Astrocyte of the hippocampus (primary cell): ENCODE measurements around the gene CACNA1C.
"Not testable (repeated sequence)": the region's sequence is repeated elsewhere in the genome, so short reads cannot be mapped to it uniquely, and the experiment has no call there.

Experiments used
- DNase-seq: peaks from one replicate; pipeline ENCODE4 v3.0.0; 2011; ENCODE audit warnings: low read depth, low spot score

CACNA1C gene

GRCh38 chr12:2112401-2112800, 59.6 kb downstream of the CACNA1C start:
- DNase-seq = no peak

GRCh38 chr12:2113119-2113912, 60.5 kb downstream of the CACNA1C start:
- no peak for DNase-seq

- no peak for DNase-seq
These were observed 61.3 kb downstream of the CACNA1C start for GRCh38 chr12:2114071-2114470.

GRCh38 chr12:2115101-2115845, 62.5 kb downstream of the CACNA1C start:
- DNase-seq = no peak

GRCh38 chr12:2117541-2117940, 64.8 kb downstream of the CACNA1C start:
- DNase-seq = no peak

- no peak for DNase-seq
These were observed 65.3 kb downstream of the CACNA1C start for GRCh38 chr12:2118061-2118460.

- DNase-seq = no peak
These were observed 65.9 kb downstream of the CACNA1C start for GRCh38 chr12:2118481-2119255.

GRCh38 chr12:2119266-2119665, 66.5 kb downstream of the CACNA1C start:
- DNase-seq = no peak

- DNase-seq = no peak
These were observed 68.4 kb downstream of the CACNA1C start for GRCh38 chr12:2120982-2121758.

GRCh38 chr12:2124466-2125023, 71.8 kb downstream of the CACNA1C start:
- no peak for DNase-seq

- DNase-seq = no peak
These were observed 73.1 kb downstream of the CACNA1C start for GRCh38 chr12:2125651-2126522.

GRCh38 chr12:2126676-2127406, 74.1 kb downstream of the CACNA1C start:
- no peak for DNase-seq

- no peak for DNase-seq
These were observed 76.3 kb downstream of the CACNA1C start for GRCh38 chr12:2129076-2129475.

GRCh38 chr12:2135661-2136418, 83.1 kb downstream of the CACNA1C start:
- DNase-seq = not testable (repeated sequence)

- DNase-seq = no peak
These were observed 84.1 kb downstream of the CACNA1C start for GRCh38 chr12:2136901-2137300.

GRCh38 chr12:2137711-2138110, 84.9 kb downstream of the CACNA1C start:
- DNase-seq = no peak

- no peak for DNase-seq
These were observed 85.5 kb downstream of the CACNA1C start for GRCh38 chr12:2138294-2138693.

- no peak for DNase-seq
These were observed 86.1 kb downstream of the CACNA1C start for GRCh38 chr12:2138871-2139308.

GRCh38 chr12:2139651-2140050, 86.9 kb downstream of the CACNA1C start:
- no peak for DNase-seq
